Astrocyte (in vitro differentiated cells and primary cell): ENCODE results near the gene NPTX1. TPM values are rescaled to one million over a fixed set of nuclear protein-coding genes. Genes with fewer than 3 reads are reported as not detected.

ENCODE experiments used
- DNase-seq: peaks from one replicate; pipeline ENCODE4 v3.0.0-alpha.2; 2010; ENCODE audit warnings: low read depth
- FAIRE-seq: peaks from 2 replicates; lab custom pipeline; 2011; peaks lifted over from hg19 to GRCh38; lab: Jason Lieb, UNC
- H2AFZ ChIP-seq: 2 replicates; pipeline ENCODE4 v1.6.0; 2012; ENCODE audit warnings: low read depth, low read length, inconsistent platforms
- H3K27ac ChIP-seq: 2 replicates; pipeline ENCODE4 v1.5.1; 2011; ENCODE audit warnings: low read depth, low read length, inconsistent platforms
- H3K27me3 ChIP-seq: 2 replicates; pipeline ENCODE4 v1.6.0; 2011; ENCODE audit warnings: low read length, inconsistent platforms; ENCODE audit not compliant: insufficient read depth
- H3K36me3 ChIP-seq: 2 replicates; pipeline ENCODE4 v1.5.1; 2011; ENCODE audit warnings: low read length, inconsistent platforms; ENCODE audit not compliant: insufficient read depth
- H3K4me1 ChIP-seq: 2 replicates; pipeline ENCODE4 v1.5.1; 2011; ENCODE audit warnings: low read length, inconsistent platforms; ENCODE audit not compliant: insufficient read depth
- H3K4me2 ChIP-seq: 2 replicates; pipeline ENCODE4 v1.6.0; 2012; ENCODE audit warnings: low read length, inconsistent platforms
- H3K4me3 ChIP-seq: 2 replicates; pipeline ENCODE4 v1.5.1; 2011; ENCODE audit warnings: low read depth, mild to moderate bottlenecking, low read length, inconsistent platforms; ENCODE audit not compliant: insufficient read depth
- H3K79me2 ChIP-seq: 2 replicates; pipeline ENCODE4 v1.6.0; 2012; ENCODE audit warnings: mild to moderate bottlenecking, low read length, inconsistent platforms; ENCODE audit not compliant: insufficient read depth
- H3K9ac ChIP-seq: 2 replicates; pipeline ENCODE4 v1.6.0; 2012; ENCODE audit warnings: mild to moderate bottlenecking, low read length, inconsistent platforms
- H3K9me3 ChIP-seq: 2 replicates; pipeline ENCODE4 v1.5.1; 2012; ENCODE audit warnings: low read depth, mild to moderate bottlenecking, low read length, inconsistent platforms; ENCODE audit not compliant: insufficient read depth
- H4K20me1 ChIP-seq: 2 replicates; pipeline ENCODE4 v1.6.0; 2012; ENCODE audit warnings: low read length, inconsistent platforms; ENCODE audit not compliant: insufficient read depth
- H3K27ac Mint-ChIP-seq: one replicate; pipeline ENCODE4 v1.8.0; 2021; ENCODE audit warnings: mild to moderate bottlenecking, mixed read lengths; ENCODE audit not compliant: unreplicated experiment
- H3K27me3 Mint-ChIP-seq: one replicate; pipeline ENCODE4 v1.8.0; 2021; ENCODE audit warnings: low read depth, mixed read lengths; ENCODE audit not compliant: unreplicated experiment
- H3K36me3 Mint-ChIP-seq: one replicate; pipeline ENCODE4 v1.8.0; 2021; ENCODE audit warnings: low read depth, mixed read lengths; ENCODE audit not compliant: unreplicated experiment
- H3K4me1 Mint-ChIP-seq: one replicate; pipeline ENCODE4 v1.8.0; 2021; ENCODE audit warnings: low read depth, mixed read lengths; ENCODE audit not compliant: unreplicated experiment
- H3K4me3 Mint-ChIP-seq: one replicate; pipeline ENCODE4 v1.8.0; 2021; ENCODE audit warnings: mild to moderate bottlenecking, moderate library complexity, mixed read lengths; ENCODE audit not compliant: unreplicated experiment
- H3K9me3 Mint-ChIP-seq: one replicate; pipeline ENCODE4 v1.8.0; 2021; ENCODE audit warnings: mild to moderate bottlenecking, mixed read lengths; ENCODE audit not compliant: unreplicated experiment
- EZH2 ChIP-seq: IDR thresholded peaks from 2 replicates; pipeline ENCODE4 v1.6.1; 2012; ENCODE audit warnings: mild to moderate bottlenecking, low read length, inconsistent platforms; ENCODE audit not compliant: insufficient read depth
- total RNA-seq: library from RNA; stranded (reverse); gene quantifications from 2 replicates; pipeline ENCODE4 v1.2.1, GENCODE V29; 2021
- TF ChIP-seq, protein P1 (sequence below): IDR thresholded peaks from 2 replicates; pipeline ENCODE4 v1.5.1; 2011; ENCODE audit warnings: low read depth, mild to moderate bottlenecking, inconsistent platforms, low read length, moderate library complexity; ENCODE audit not compliant: insufficient read depth

Gene NPTX1
- total RNA-seq, 1 donor from 2014 or later: 0.43 TPM

DNA sequence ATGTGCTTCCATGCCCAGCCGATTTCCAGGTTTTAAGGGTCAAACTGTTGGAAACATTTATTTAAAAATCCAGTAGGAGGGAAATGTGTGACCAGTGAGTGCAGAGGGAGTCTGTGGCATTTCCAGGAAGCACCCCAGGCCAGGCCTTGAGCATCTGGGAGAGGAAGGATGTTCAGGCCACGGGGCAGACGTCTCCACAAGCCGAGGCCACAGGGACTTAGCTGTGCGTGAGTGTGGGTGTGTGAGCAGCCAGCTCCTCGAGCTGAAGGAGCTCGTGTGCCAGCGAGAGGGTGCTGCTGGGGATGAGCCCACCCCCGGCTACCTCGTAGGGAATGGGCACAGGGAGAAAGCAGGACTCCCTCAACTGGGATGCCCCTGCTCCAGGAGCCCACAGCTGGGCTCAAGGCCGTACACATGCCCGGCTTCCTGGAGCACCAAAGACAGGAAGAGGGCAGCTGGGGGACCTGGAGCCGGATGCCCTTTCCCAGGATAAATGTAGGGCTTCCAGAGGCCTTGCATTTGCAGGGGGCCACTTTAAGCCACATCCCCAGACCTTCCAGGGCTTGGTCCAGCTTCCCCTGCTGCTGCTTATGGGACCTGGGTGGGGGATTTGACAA, 12.5 kb downstream of the NPTX1 start:
- Mint-ChIP-seq H3K9me3 (no peaks in the 10 kb centered on the region), H3K27me3 (peaks cover 67% of the 10 kb centered on the region)

DNA sequence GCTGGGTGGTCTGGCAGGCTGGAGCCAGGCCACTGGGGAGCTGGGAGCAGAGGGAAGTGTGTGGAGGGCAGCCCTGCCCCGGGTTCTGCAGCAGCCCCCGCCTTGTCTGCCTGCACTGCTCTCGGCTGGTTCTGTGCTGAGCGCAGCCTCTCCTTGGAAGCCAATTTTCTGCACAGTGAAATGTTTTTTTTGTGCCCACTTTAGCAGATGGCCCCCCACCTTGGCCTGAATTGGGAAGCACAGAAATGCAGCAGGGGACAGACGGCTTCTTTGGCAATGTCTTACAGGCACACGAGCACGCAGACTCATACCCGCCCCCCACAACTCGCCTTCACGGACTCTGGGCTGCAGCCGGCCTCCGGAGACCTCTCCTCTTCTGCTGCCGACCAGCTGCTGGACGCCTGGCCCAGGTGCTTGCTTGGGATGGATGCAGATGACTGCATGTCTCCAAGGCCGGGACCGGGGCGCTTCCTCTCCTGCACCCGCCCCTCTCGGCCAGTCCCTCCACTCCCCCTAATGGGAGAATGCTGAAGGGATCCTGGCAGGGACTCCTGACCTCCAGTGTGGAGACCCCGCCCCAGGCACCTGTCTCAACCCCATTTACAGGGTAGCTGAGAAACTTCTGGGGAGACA, 14.8 kb downstream of the NPTX1 start:
- no peaks in the 10 kb centered on the region for H4K20me1 ChIP-seq
- Mint-ChIP-seq H3K27me3 (peaks cover 54% of the 10 kb centered on the region), H3K4me1 (peaks cover 3% of the 10 kb centered on the region), H3K27ac (no peak overlapping the region), H3K4me3 (no peak overlapping the region), H3K36me3 (no peaks in the 10 kb centered on the region), H3K9me3 (no peaks in the 10 kb centered on the region)
- TF ChIP-seq, protein P1, sequence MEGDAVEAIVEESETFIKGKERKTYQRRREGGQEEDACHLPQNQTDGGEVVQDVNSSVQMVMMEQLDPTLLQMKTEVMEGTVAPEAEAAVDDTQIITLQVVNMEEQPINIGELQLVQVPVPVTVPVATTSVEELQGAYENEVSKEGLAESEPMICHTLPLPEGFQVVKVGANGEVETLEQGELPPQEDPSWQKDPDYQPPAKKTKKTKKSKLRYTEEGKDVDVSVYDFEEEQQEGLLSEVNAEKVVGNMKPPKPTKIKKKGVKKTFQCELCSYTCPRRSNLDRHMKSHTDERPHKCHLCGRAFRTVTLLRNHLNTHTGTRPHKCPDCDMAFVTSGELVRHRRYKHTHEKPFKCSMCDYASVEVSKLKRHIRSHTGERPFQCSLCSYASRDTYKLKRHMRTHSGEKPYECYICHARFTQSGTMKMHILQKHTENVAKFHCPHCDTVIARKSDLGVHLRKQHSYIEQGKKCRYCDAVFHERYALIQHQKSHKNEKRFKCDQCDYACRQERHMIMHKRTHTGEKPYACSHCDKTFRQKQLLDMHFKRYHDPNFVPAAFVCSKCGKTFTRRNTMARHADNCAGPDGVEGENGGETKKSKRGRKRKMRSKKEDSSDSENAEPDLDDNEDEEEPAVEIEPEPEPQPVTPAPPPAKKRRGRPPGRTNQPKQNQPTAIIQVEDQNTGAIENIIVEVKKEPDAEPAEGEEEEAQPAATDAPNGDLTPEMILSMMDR: no peak
- H2AFZ ChIP-seq: no peak overlapping the region
- H3K4me3 ChIP-seq: no peak overlapping the region
- no peaks in the 10 kb centered on the region for H3K79me2 ChIP-seq
- no peak overlapping the region for H3K9ac ChIP-seq
- H3K4me2 ChIP-seq: no peak overlapping the region
- no peak overlapping the region for H3K27ac ChIP-seq
- DNase-seq (no peak), FAIRE-seq (no peak)
- peaks cover 39% of the 10 kb centered on the region for H3K27me3 ChIP-seq
- no peaks in the 10 kb centered on the region for H3K4me1 ChIP-seq
- H3K9me3 ChIP-seq: no peaks in the 10 kb centered on the region
- H3K36me3 ChIP-seq: no peaks in the 10 kb centered on the region

More for the DNA sequence above, 12.5 kb downstream of the NPTX1 start:
- Mint-ChIP-seq H3K4me3 (no peak overlapping the region), H3K4me1 (no peaks in the 10 kb centered on the region), H3K36me3 (no peaks in the 10 kb centered on the region), H3K27ac (no peak overlapping the region)
- TF ChIP-seq, protein P1: no peak
- no peak for TF ChIP-seq EZH2
- Histone ChIP-seq H3K4me1 (no peaks in the 10 kb centered on the region), H2AFZ (no peak overlapping the region), H4K20me1 (no peaks in the 10 kb centered on the region), H3K9ac (no peak overlapping the region), H3K4me3 (no peak overlapping the region), H3K4me2 (no peak overlapping the region), H3K27ac (no peak overlapping the region), H3K79me2 (no peaks in the 10 kb centered on the region), H3K9me3 (no peaks in the 10 kb centered on the region), H3K27me3 (peaks cover 54% of the 10 kb centered on the region), H3K36me3 (no peaks in the 10 kb centered on the region)
- FAIRE-seq: no peak
- no peak for DNase-seq

DNA sequence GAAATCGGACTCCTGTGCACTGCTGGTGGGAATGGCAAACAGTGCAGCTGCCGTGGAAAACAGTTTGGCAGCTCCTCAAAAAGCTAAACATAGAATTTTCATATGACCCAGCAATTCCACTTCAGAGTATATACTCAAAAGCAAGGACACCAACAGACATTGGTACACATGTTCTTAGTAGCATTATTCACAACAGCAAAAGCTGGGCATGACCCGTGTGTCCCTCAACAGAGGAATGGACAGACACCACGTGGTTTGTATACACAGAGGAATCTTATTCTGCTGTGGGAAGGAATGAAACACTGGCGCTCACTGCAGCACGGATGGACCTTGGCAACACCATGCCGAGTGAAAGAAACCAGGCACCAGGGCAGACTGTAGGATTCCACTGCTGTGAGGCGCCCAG, 16.0 kb downstream of the NPTX1 start:
- H2AFZ ChIP-seq: no peak overlapping the region
- Mint-ChIP-seq H3K4me1 (peaks cover 3% of the 10 kb centered on the region), H3K9me3 (no peaks in the 10 kb centered on the region), H3K27ac (no peak overlapping the region), H3K4me3 (no peak overlapping the region), H3K27me3 (peaks cover 45% of the 10 kb centered on the region), H3K36me3 (no peaks in the 10 kb centered on the region)
- peaks cover 31% of the 10 kb centered on the region for H3K27me3 ChIP-seq
- H3K4me2 ChIP-seq: no peak overlapping the region
- FAIRE-seq: no peak
- no peaks in the 10 kb centered on the region for H3K79me2 ChIP-seq
- no peak overlapping the region for H3K27ac ChIP-seq
- no peaks in the 10 kb centered on the region for H3K9me3 ChIP-seq
- no peak for DNase-seq
- H3K9ac ChIP-seq: no peak overlapping the region
- no peaks in the 10 kb centered on the region for H4K20me1 ChIP-seq
- no peak for TF ChIP-seq EZH2
- TF ChIP-seq, protein P1: no peak
- H3K36me3 ChIP-seq: no peaks in the 10 kb centered on the region
- no peak overlapping the region for H3K4me3 ChIP-seq
- H3K4me1 ChIP-seq: no peaks in the 10 kb centered on the region
